K562 (cell line): ENCODE data around the gene ZNF559. TPM values are rescaled to one million over a fixed set of nuclear protein-coding genes. Genes with fewer than 3 reads are reported as not detected.

Experiments used
- ATAC-seq: fragments of 200-7000 bp; cut with Tn5 transposase; 3 replicates; pipeline ENCODE4 v1.9.1; 2020; ENCODE audit warnings: moderate library complexity
- BruUV-seq: library from RNA; stranded (reverse); fragments of 400-500 nt; replicated peaks from 2 replicates; lab custom pipeline; 2021; lab: Mats Ljungman, UMichigan
- CTCF ChIA-PET: fragments of 300-600 bp; formaldehyde crosslinking; extraction: SDS; loops from one replicate; lab custom pipeline; 2021; ENCODE audit warnings: low intra/inter-chr PET ratio; lab: Yijun Ruan, JAX
- POLR2A ChIA-PET: fragments of 300-600, 350-650 bp; sonication (Branson Sonifier 250); formaldehyde crosslinking; extraction: SDS; loops from one replicate; lab custom pipeline; 2021; ENCODE audit warnings: antibody characterized with exemption, inconsistent platforms; lab: Yijun Ruan, JAX
- DNase-seq, 4 experiments: peaks; one replicate each; pipeline versions ENCODE4 v3.0.0 to v3.0.0-alpha.2; 2011 to 2018; ENCODE audit warnings: low spot score in 3 of 4, mixed read lengths in 3 of 4; ENCODE audit errors: extremely low read depth in 1 of 4
- FAIRE-seq: peaks from 2 replicates; lab custom pipeline; 2011; peaks lifted over from hg19 to GRCh38; lab: Jason Lieb, UNC
- H2AFZ ChIP-seq: 2 replicates; pipeline ENCODE4 v1.6.0; 2011; ENCODE audit warnings: low read depth, low read length, control low read depth, inconsistent platforms
- H3K27ac ChIP-seq: fragments of 200-600 bp; 3 replicates; pipeline ENCODE4 v1.8.0; 2011; ENCODE audit warnings: low read depth, mild to moderate bottlenecking, control low read depth, inconsistent platforms, low read length, moderate library complexity, mixed read lengths; ENCODE audit errors: extremely low read depth
- H3K27me3 ChIP-seq, 2 experiments: fragments of 300-600 bp in 1 of 2; 2 replicates in 1 of 2; 3 replicates in 1 of 2; pipeline versions ENCODE4 v1.6.0 to v1.8.0; 2011; ENCODE audit warnings: inconsistent platforms in 2 of 2, low read length in 2 of 2, mild to moderate bottlenecking in 1 of 2, mixed read lengths in 1 of 2, moderate library complexity in 1 of 2; ENCODE audit not compliant: control insufficient read depth in 2 of 2, insufficient read depth in 2 of 2
- H3K36me3 ChIP-seq: fragments of 300-600 bp; 3 replicates; pipeline ENCODE4 v1.8.0; 2011; ENCODE audit warnings: mild to moderate bottlenecking, low read length, inconsistent platforms; ENCODE audit not compliant: control insufficient read depth, insufficient read depth
- H3K4me1 ChIP-seq, 2 experiments: fragments of 200-600 bp in 1 of 2; replicated peaks in 1 of 2; 2 replicates in 1 of 2; 3 replicates in 1 of 2; pipeline versions ENCODE4 v1.5.1 to v1.8.0; 2011; ENCODE audit warnings: inconsistent platforms in 2 of 2, low read length in 2 of 2, mild to moderate bottlenecking in 1 of 2, mixed read lengths in 1 of 2, moderate library complexity in 1 of 2; ENCODE audit not compliant: control insufficient read depth in 2 of 2, insufficient read depth in 2 of 2
- H3K4me2 ChIP-seq: 2 replicates; pipeline ENCODE4 v1.6.1; 2011; ENCODE audit warnings: low read length, control low read depth, inconsistent platforms, mixed read lengths; ENCODE audit not compliant: insufficient read depth
- H3K4me3 ChIP-seq: fragments of 200-600 bp; sonication (generic), shearing (Covaris generic); 2 replicates; pipeline ENCODE4 v1.5.1; 2016; ENCODE audit warnings: control low read depth, inconsistent platforms
- H3K79me2 ChIP-seq: fragments of 200-600 bp; 3 replicates; pipeline ENCODE4 v1.8.0; 2011; ENCODE audit warnings: low read length, inconsistent platforms; ENCODE audit not compliant: control insufficient read depth, insufficient read depth
- H3K9ac ChIP-seq, 2 experiments: 2 replicates each; pipeline versions ENCODE4 v1.6.0 to v1.6.1; 2011; ENCODE audit warnings: low read depth in 2 of 2, low read length in 2 of 2, control low read depth in 1 of 2, inconsistent platforms in 1 of 2, mild to moderate bottlenecking in 1 of 2, mixed read lengths in 1 of 2; ENCODE audit not compliant: insufficient read depth in 1 of 2
- H3K9me1 ChIP-seq: one replicate; pipeline ENCODE4 v1.6.0; 2011; ENCODE audit warnings: inconsistent platforms, mild to moderate bottlenecking, low read length, moderate library complexity; ENCODE audit not compliant: control insufficient read depth, insufficient read depth
- H3K9me3 ChIP-seq: replicated peaks from 2 replicates; pipeline ENCODE4 v1.5.1; 2011; ENCODE audit warnings: low read depth, low read length, inconsistent platforms; ENCODE audit not compliant: control insufficient read depth, insufficient read depth
- H4K20me1 ChIP-seq: replicated peaks from 2 replicates; pipeline ENCODE4 v1.6.1; 2011; ENCODE audit warnings: low read length, inconsistent platforms, mixed read lengths; ENCODE audit not compliant: control insufficient read depth, insufficient read depth
- CHD2 ChIP-seq: IDR thresholded peaks from 2 replicates; pipeline ENCODE4 v1.6.1; 2011; ENCODE audit warnings: low read depth, low read length
- CTBP1 ChIP-seq: fragments of 450-650 bp; IDR thresholded peaks from 2 replicates; pipeline ENCODE4 v1.6.1; 2016; ENCODE audit warnings: borderline replicate concordance
- CXXC5 ChIP-seq: fragments of 250-450 bp; sonication (Bioruptor Pico); IDR thresholded peaks from 2 replicates; pipeline ENCODE4 v1.8.0; 2022; ENCODE audit warnings: inconsistent platforms, mild to moderate bottlenecking, moderate library complexity
- ELK1 ChIP-seq: sonication (generic); formaldehyde crosslinking; IDR thresholded peaks from 2 replicates; pipeline ENCODE4 v1.8.1; 2022; ENCODE audit warnings: missing genetic modification reagents
- HINFP ChIP-seq: fragments of 450-650 bp; conservative IDR thresholded peaks from 2 replicates; pipeline ENCODE4 v1.6.1; 2016; ENCODE audit warnings: missing genetic modification characterization, low read depth, mild to moderate bottlenecking, control low read depth, missing compliant biosample characterization
- HLTF ChIP-seq: fragments of 450-650 bp; IDR thresholded peaks from 2 replicates; pipeline ENCODE4 v1.6.1; 2016
- MXI1 ChIP-seq: IDR thresholded peaks from 2 replicates; pipeline ENCODE4 v1.6.1; 2011; ENCODE audit warnings: low read depth, mild to moderate bottlenecking, improper control_type of control experiment, low read length
- NFE2 ChIP-seq: IDR thresholded peaks from 2 replicates; pipeline ENCODE4 v1.6.1; 2014; ENCODE audit warnings: antibody characterized with exemption, low read depth
- SP2 ChIP-seq: IDR thresholded peaks from 2 replicates; pipeline ENCODE4 v1.6.1; 2011; ENCODE audit warnings: mild to moderate bottlenecking, low read depth, low read length, moderate library complexity; ENCODE audit not compliant: poor library complexity, severe bottlenecking; ENCODE audit errors: extremely low read depth
- TBP ChIP-seq: optimal IDR thresholded peaks from 2 replicates; pipeline ENCODE3; 2011; ENCODE audit warnings: low read depth, low read length, improper control_type of control experiment
- TCF3 ChIP-seq: sonication (generic); formaldehyde crosslinking; IDR thresholded peaks from 2 replicates; pipeline ENCODE4 v1.4.0; 2020; ENCODE audit warnings: mild to moderate bottlenecking, missing genetic modification reagents
- ZNF224 ChIP-seq: sonication (generic); formaldehyde crosslinking; IDR thresholded peaks from 2 replicates; pipeline ENCODE4 v1.8.0; 2022; ENCODE audit warnings: mild to moderate bottlenecking, missing genetic modification reagents
- ZNF239 ChIP-seq: fragments of 250-450 bp; sonication (Bioruptor Pico); IDR thresholded peaks from 2 replicates; pipeline ENCODE4 v1.4.0; 2020; ENCODE audit warnings: mild to moderate bottlenecking
- ZNF57 ChIP-seq: fragments of 450-650 bp; formaldehyde crosslinking; IDR thresholded peaks from 2 replicates; pipeline ENCODE4 v1.4.0; 2020; ENCODE audit warnings: mild to moderate bottlenecking, moderate library complexity
- ZNF766 ChIP-seq: fragments of 200-800 bp; sonication (Bioruptor generic); conservative IDR thresholded peaks from 2 replicates; pipeline ENCODE4 v1.6.1; 2016; ENCODE audit warnings: missing genetic modification characterization, missing compliant biosample characterization
- WGBS: fragments of 100-300 bp; shearing (Covaris generic); methylation state at CpG from one replicate; pipeline ENCODE4 v1.1.6; 2016; ENCODE audit warnings: low coverage, mixed read lengths; ENCODE audit not compliant: insufficient coverage; ENCODE audit errors: missing lambda C conversion rate; 5-methylcytosine and 5-hydroxymethylcytosine counted together
- in situ Hi-C: fragments of 300-500 bp; cut with MboI; formaldehyde crosslinking; loops from 4 replicates; pipeline ENCODE4 v1.15.0; 2018; ENCODE audit warnings: inconsistent platforms, mixed read lengths
- intact Hi-C: fragments of 100-400 bp; cut with micrococcal nuclease; formaldehyde crosslinking; loops from 2 replicates; pipeline ENCODE4 v1.14.2; 2022
- polyA plus RNA-seq, 8 experiments: library from polyadenylated mRNA; depleted of rRNA in 4 of 8; stranded (reverse) in 5 of 8; unstranded in 3 of 8; fragments of >200 nt; fragmentation: Nextera tagmentation in 2 of 8; fragmentation: Illumina TruSeq in 1 of 8; extraction: Ambion mirVana in 2 of 8; extraction: Trizol in 1 of 8; gene quantifications; 2 replicates each; pipeline versions ENCODE4 v1.2.1 to v1.2.3, GENCODE V29; 2011 to 2014; ENCODE audit warnings: inconsistent platforms in 1 of 8, missing spikeins in 1 of 8
- total RNA-seq, 7 experiments: library from RNA; depleted of rRNA in 6 of 7; stranded (reverse); fragments of >200 nt in 6 of 7; fragmentation: Illumina TruSeq in 2 of 7; extraction: Trizol in 2 of 7; gene quantifications; 2 replicates each; pipeline versions ENCODE4 v1.2.1 to v1.2.3, GENCODE V29; 2011 to 2021; ENCODE audit warnings: low replicate concordance in 1 of 7
- TF ChIP-seq, protein P1 (sequence below): IDR thresholded peaks from 2 replicates; pipeline ENCODE4 v1.6.1; 2011; ENCODE audit warnings: borderline replicate concordance, low read depth, mild to moderate bottlenecking, moderate library complexity, low read length; ENCODE audit not compliant: insufficient read depth, poor library complexity, severe bottlenecking
- TF ChIP-seq, protein P2 (sequence below): sonication (generic); formaldehyde crosslinking; IDR thresholded peaks from 2 replicates; pipeline ENCODE4 v1.8.1; 2023; ENCODE audit warnings: mild to moderate bottlenecking, missing genetic modification reagents, moderate library complexity

ZNF559 gene
- total and polyA plus RNA-seq, 9 of the 15 experiments (the other 6 are each of a cell fraction or from before 2014, with no cell fraction given), result 4.0 to 21.5 (median 11.5) TPM

DNA sequence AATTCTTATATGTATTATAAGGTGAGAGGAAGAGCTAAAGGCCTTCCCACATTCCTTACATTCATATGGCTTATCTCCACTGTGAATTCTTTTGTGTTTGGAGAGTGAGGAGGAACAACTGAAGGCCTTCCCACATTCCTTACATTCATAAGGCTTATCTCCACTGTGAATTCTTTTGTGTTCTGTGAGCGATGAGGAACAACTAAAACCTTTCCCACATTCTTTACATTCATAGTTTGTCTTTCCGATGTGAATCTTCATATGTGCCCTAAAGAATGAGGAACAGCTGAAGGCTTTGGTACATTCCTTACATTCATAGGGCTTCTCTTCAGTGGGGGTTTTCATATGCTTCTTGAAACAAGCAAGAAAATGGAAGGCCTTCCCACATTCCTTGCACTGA lies 27.6 kb upstream of the ZNF559 start:
- Histone ChIP-seq H3K27ac (no peak overlapping the region), H3K36me3 (peaks cover 20% of the 10 kb centered on the region; the same call in 1 of the 3 replicates), H3K4me2 (no peak overlapping the region), H3K79me2 (no peaks in the 10 kb centered on the region), H3K9me3 (peaks cover 1% of the 10 kb centered on the region; the same call in 1 of the 2 replicates), H3K4me3 (no peak overlapping the region), H3K9me1 (no peaks in the 10 kb centered on the region), H3K27me3 (no peaks in the 10 kb centered on the region), H2AFZ (no peak overlapping the region), H3K4me1 (no peaks in the 10 kb centered on the region), H3K9ac (no peak overlapping the region), H4K20me1 (no peaks in the 10 kb centered on the region)
- intact Hi-C loops, result no loop called here
- DNase-seq (no peak), FAIRE-seq (no peak), ATAC-seq (no peak)
- ChIA-PET CTCF (no interaction called here), POLR2A (no interaction called here)
- in situ Hi-C loops, result no loop called here
- TF ChIP-seq NFE2 (no peak), HLTF (no peak), ZNF224 (CRISPR knock-in tag) (no peak), CHD2 (no peak), TCF3 (no peak), ZNF766 (CRISPR knock-in tag) (no peak), CXXC5 (CRISPR knock-in tag) (no peak), ELK1 (CRISPR knock-in tag) (no peak), HINFP (no peak), TBP (no peak), ZNF239 (CRISPR knock-in tag) (no peak), ZNF57 (no peak), CTBP1 (no peak), SP2 (no peak), MXI1 (no peak)
- TF ChIP-seq, protein P1, sequence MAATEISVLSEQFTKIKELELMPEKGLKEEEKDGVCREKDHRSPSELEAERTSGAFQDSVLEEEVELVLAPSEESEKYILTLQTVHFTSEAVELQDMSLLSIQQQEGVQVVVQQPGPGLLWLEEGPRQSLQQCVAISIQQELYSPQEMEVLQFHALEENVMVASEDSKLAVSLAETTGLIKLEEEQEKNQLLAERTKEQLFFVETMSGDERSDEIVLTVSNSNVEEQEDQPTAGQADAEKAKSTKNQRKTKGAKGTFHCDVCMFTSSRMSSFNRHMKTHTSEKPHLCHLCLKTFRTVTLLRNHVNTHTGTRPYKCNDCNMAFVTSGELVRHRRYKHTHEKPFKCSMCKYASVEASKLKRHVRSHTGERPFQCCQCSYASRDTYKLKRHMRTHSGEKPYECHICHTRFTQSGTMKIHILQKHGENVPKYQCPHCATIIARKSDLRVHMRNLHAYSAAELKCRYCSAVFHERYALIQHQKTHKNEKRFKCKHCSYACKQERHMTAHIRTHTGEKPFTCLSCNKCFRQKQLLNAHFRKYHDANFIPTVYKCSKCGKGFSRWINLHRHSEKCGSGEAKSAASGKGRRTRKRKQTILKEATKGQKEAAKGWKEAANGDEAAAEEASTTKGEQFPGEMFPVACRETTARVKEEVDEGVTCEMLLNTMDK, result no peak
- TF ChIP-seq, protein P2, sequence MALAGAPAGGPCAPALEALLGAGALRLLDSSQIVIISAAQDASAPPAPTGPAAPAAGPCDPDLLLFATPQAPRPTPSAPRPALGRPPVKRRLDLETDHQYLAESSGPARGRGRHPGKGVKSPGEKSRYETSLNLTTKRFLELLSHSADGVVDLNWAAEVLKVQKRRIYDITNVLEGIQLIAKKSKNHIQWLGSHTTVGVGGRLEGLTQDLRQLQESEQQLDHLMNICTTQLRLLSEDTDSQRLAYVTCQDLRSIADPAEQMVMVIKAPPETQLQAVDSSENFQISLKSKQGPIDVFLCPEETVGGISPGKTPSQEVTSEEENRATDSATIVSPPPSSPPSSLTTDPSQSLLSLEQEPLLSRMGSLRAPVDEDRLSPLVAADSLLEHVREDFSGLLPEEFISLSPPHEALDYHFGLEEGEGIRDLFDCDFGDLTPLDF (CRISPR knock-in tag), result no peak
- BruUV-seq, result no TSS peak
- WGBS, result 75% methylated on average over 2 of the region's 2 CpGs
